K562 (cell line): ENCODE results near the gene C2CD4C.

ENCODE experiments used
- SP2 ChIP-seq: IDR thresholded peaks from 2 replicates; pipeline ENCODE4 v1.6.1; 2011; ENCODE audit warnings: mild to moderate bottlenecking, low read depth, low read length, moderate library complexity; ENCODE audit not compliant: poor library complexity, severe bottlenecking; ENCODE audit errors: extremely low read depth
- TF ChIP-seq, protein P1 (sequence below), 3 experiments: IDR thresholded peaks in 2 of 3; conservative IDR thresholded peaks in 1 of 3; 2 replicates each; pipeline ENCODE4 v1.5.1; 2011 to 2012; ENCODE audit warnings: low read length in 3 of 3, mild to moderate bottlenecking in 3 of 3, control low read depth in 2 of 3, improper control_type of control experiment in 1 of 3, inconsistent platforms in 1 of 3, low read depth in 1 of 3, mixed read lengths in 1 of 3, moderate library complexity in 1 of 3; ENCODE audit not compliant: insufficient read depth in 2 of 3

DNA sequence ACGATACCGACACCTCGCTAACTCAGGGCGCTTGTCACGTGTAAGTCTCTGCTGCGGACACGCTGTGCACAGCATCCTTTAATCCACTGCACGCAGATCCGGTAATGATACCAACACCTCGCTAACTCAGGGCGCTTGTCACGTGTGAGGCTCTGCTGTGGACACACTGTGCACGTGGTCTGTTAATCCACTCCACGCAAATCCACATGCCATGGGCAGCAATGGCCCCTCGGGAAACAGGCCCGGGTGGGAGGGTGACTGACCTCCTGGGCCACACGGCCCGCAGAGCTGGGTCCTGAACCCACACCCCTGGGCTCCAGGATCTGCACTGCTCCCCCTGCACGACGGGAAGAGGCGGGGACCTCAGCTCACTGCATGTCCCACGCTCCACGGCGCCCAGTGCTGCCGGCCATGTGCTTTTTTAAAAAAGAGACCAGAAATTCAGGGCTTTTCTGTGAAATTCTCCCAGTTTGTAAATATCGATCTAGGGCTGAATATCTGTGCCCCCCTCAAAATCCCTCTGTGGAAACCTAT is 35.8 kb upstream of the C2CD4C start:
- TF ChIP-seq, protein P1, sequence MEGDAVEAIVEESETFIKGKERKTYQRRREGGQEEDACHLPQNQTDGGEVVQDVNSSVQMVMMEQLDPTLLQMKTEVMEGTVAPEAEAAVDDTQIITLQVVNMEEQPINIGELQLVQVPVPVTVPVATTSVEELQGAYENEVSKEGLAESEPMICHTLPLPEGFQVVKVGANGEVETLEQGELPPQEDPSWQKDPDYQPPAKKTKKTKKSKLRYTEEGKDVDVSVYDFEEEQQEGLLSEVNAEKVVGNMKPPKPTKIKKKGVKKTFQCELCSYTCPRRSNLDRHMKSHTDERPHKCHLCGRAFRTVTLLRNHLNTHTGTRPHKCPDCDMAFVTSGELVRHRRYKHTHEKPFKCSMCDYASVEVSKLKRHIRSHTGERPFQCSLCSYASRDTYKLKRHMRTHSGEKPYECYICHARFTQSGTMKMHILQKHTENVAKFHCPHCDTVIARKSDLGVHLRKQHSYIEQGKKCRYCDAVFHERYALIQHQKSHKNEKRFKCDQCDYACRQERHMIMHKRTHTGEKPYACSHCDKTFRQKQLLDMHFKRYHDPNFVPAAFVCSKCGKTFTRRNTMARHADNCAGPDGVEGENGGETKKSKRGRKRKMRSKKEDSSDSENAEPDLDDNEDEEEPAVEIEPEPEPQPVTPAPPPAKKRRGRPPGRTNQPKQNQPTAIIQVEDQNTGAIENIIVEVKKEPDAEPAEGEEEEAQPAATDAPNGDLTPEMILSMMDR (IDR thresholded peaks at IDR 0.05 in 2 of 3, conservative IDR thresholded peaks at IDR 0.05 in 1 of 3; ENCODE audit: insufficient read depth in 2 of 3, low read depth in 1 of 3, low read length in 3 of 3), result no peak
- no peak for TF ChIP-seq SP2
